ENCODE results near the gene UQCRC1.

Gene UQCRC1

DNA sequence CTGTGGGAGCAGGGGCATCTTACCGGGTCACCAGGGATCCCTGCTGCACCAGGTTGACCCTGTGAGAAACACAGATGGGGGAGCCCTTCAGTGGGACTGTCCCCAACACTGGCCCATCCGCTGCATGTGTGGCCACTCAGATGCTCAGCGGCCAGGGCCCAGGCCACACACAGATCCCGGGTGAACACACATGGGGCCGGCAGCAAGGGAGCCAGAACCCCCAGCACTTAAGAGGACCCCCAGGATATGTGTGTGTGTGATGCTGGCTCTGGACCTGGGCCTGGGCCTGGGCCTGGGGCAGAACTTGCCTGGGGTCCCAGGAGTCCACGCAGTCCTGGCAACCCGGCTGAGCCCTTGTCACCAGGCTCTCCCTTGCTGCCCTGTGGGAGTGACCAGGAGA, 41.0 kb downstream of the UQCRC1 start:
- Histone ChIP-seq H3K4me3 (ENCODE audit: low read depth, low read length) (no peak overlapping the region), H3K27me3 (ENCODE audit: control insufficient read depth, insufficient read depth, low read length) (no peaks in the 10 kb centered on the region), H3K79me2 (no peaks in the 10 kb centered on the region), H3K36me3 (ENCODE audit: control insufficient read depth, insufficient read depth, low read length) (no peaks in the 10 kb centered on the region), H2AFZ (no peak overlapping the region), H3K9ac (no peak overlapping the region), H3K9me3 (ENCODE audit: control insufficient read depth, low read length) (no peaks in the 10 kb centered on the region), H3K4me1 (no peaks in the 10 kb centered on the region), H3K27ac (no peak overlapping the region), H3K4me2 (ENCODE audit: low read length) (no peak overlapping the region)
- TF ChIP-seq, protein P1, sequence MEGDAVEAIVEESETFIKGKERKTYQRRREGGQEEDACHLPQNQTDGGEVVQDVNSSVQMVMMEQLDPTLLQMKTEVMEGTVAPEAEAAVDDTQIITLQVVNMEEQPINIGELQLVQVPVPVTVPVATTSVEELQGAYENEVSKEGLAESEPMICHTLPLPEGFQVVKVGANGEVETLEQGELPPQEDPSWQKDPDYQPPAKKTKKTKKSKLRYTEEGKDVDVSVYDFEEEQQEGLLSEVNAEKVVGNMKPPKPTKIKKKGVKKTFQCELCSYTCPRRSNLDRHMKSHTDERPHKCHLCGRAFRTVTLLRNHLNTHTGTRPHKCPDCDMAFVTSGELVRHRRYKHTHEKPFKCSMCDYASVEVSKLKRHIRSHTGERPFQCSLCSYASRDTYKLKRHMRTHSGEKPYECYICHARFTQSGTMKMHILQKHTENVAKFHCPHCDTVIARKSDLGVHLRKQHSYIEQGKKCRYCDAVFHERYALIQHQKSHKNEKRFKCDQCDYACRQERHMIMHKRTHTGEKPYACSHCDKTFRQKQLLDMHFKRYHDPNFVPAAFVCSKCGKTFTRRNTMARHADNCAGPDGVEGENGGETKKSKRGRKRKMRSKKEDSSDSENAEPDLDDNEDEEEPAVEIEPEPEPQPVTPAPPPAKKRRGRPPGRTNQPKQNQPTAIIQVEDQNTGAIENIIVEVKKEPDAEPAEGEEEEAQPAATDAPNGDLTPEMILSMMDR (IDR thresholded peaks at IDR 0.05) = no peak

DNA sequence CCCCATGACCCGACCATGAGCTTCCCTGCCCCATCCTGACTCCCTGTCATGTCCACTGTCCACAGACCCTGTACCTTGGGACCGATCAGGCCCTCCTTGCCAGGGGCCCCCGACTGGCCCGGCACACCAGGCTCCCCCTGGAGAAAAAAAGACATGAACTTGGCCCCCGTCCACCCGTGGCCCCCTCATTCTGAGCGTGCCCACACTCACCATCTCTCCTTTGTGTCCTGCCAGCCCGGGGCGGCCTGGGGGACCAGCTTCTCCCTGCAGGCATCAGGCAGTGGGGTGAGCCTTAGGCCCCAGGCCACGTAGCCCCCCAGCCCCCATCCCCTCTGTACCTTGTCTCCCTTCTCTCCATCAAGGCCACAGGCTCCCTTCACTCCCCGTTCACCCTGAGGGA, 41.9 kb downstream of the UQCRC1 start:
- H3K79me2 ChIP-seq = no peaks in the 10 kb centered on the region
- TF ChIP-seq, protein P1 (IDR thresholded peaks at IDR 0.05) = no peak
- H3K4me2 ChIP-seq (ENCODE audit: low read length) = no peak overlapping the region
- H3K9me3 ChIP-seq (ENCODE audit: control insufficient read depth, low read length) = no peaks in the 10 kb centered on the region
- H3K36me3 ChIP-seq (ENCODE audit: control insufficient read depth, insufficient read depth, low read length) = no peaks in the 10 kb centered on the region
- H3K27me3 ChIP-seq (ENCODE audit: control insufficient read depth, insufficient read depth, low read length) = no peaks in the 10 kb centered on the region
- H2AFZ ChIP-seq = no peak overlapping the region
- no peak overlapping the region for H3K4me3 ChIP-seq (ENCODE audit: low read depth, low read length)
- no peak overlapping the region for H3K9ac ChIP-seq
- H3K27ac ChIP-seq = no peak overlapping the region
- H3K4me1 ChIP-seq = no peaks in the 10 kb centered on the region

DNA sequence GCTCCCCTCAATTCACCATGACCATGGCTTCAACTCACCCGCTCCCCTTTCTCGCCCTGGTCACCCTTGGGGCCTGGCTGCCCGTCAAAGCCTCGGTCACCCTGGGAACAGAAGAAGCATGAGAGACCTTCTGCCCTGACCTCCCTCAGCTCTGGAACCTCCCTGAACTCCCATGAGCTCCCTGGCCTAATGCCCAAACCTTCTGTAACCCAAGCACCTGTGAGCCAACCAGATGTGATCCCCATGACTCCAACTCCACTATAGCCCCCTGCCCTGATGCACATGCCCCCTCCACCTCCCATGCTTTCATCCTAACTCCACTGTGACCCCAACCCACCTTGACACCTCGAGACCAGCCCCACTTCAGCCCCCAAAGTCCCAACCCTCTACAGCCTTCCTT, 42.4 kb downstream of the UQCRC1 start:
- no peak overlapping the region for H2AFZ ChIP-seq
- no peaks in the 10 kb centered on the region for H3K79me2 ChIP-seq
- H3K36me3 ChIP-seq (ENCODE audit: control insufficient read depth, insufficient read depth, low read length) = no peaks in the 10 kb centered on the region
- H3K4me2 ChIP-seq (ENCODE audit: low read length) = no peak overlapping the region
- H3K9ac ChIP-seq = no peak overlapping the region
- H3K4me1 ChIP-seq = no peaks in the 10 kb centered on the region
- TF ChIP-seq, protein P1 (IDR thresholded peaks at IDR 0.05) = no peak
- H3K27ac ChIP-seq = no peak overlapping the region
- no peaks in the 10 kb centered on the region for H3K9me3 ChIP-seq (ENCODE audit: control insufficient read depth, low read length)
- no peaks in the 10 kb centered on the region for H3K27me3 ChIP-seq (ENCODE audit: control insufficient read depth, insufficient read depth, low read length)
- no peak overlapping the region for H3K4me3 ChIP-seq (ENCODE audit: low read depth, low read length)

DNA sequence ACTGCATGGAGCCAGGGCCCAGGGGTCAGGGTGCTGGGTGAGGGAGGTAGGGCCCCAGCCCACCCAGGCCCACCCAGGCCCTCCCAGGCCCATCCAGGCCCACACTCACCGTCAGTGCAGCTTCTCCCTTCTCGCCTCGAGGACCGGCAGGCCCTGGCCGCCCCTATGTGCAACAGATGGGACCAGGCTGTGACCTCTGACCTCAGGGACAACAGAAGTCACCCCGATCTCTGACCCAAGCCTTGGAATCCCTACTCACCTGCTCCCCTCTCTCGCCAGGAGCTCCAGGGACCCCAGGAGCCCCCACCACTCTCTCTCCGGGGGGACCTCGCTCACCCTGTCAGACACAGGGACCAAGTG, 43.1 kb downstream of the UQCRC1 start:
- no peak overlapping the region for H3K4me3 ChIP-seq (ENCODE audit: low read depth, low read length)
- no peaks in the 10 kb centered on the region for H3K9me3 ChIP-seq (ENCODE audit: control insufficient read depth, low read length)
- H3K4me1 ChIP-seq = no peaks in the 10 kb centered on the region
- H3K36me3 ChIP-seq (ENCODE audit: control insufficient read depth, insufficient read depth, low read length) = no peaks in the 10 kb centered on the region
- H3K4me2 ChIP-seq (ENCODE audit: low read length) = no peak overlapping the region
- H3K27ac ChIP-seq = no peak overlapping the region
- H3K9ac ChIP-seq = no peak overlapping the region
- H3K79me2 ChIP-seq = no peaks in the 10 kb centered on the region
- TF ChIP-seq, protein P1 (IDR thresholded peaks at IDR 0.05) = no peak
- no peaks in the 10 kb centered on the region for H3K27me3 ChIP-seq (ENCODE audit: control insufficient read depth, insufficient read depth, low read length)
- no peak overlapping the region for H2AFZ ChIP-seq

GRCh38 chr3:48565591-48566400, 43.6 kb downstream of the UQCRC1 start:
- Histone ChIP-seq H3K4me3 (ENCODE audit: low read depth, low read length) (no peak overlapping the region), H3K4me2 (ENCODE audit: low read length) (no peak overlapping the region), H3K36me3 (ENCODE audit: control insufficient read depth, insufficient read depth, low read length) (no peaks in the 10 kb centered on the region), H3K9ac (no peak overlapping the region), H3K9me3 (ENCODE audit: control insufficient read depth, low read length) (no peaks in the 10 kb centered on the region), H3K4me1 (peaks cover 5% of the 10 kb centered on the region), H3K79me2 (no peaks in the 10 kb centered on the region), H3K27ac (no peak overlapping the region), H2AFZ (no peak overlapping the region), H3K27me3 (ENCODE audit: control insufficient read depth, insufficient read depth, low read length) (no peaks in the 10 kb centered on the region)
- TF ChIP-seq, protein P1 (IDR thresholded peaks at IDR 0.05) = no peak

Data from parathyroid adenoma (tissue), 2 donors.